Measurements from ENCODE around the gene RPS8. TPM values are rescaled to one million over a fixed set of nuclear protein-coding genes. Genes with fewer than 3 reads are reported as not detected.
A peak's percentile ranks its signal among the peaks of the same experiment; 100 is the strongest.
"Not testable (repeated sequence)": the region's sequence is repeated elsewhere in the genome, so short reads cannot be mapped to it uniquely, and the experiment has no call there.

RPS8 gene
- total RNA-seq, 2 donors from 2014 or later: 1,080 to 1,461 TPM

DNA sequence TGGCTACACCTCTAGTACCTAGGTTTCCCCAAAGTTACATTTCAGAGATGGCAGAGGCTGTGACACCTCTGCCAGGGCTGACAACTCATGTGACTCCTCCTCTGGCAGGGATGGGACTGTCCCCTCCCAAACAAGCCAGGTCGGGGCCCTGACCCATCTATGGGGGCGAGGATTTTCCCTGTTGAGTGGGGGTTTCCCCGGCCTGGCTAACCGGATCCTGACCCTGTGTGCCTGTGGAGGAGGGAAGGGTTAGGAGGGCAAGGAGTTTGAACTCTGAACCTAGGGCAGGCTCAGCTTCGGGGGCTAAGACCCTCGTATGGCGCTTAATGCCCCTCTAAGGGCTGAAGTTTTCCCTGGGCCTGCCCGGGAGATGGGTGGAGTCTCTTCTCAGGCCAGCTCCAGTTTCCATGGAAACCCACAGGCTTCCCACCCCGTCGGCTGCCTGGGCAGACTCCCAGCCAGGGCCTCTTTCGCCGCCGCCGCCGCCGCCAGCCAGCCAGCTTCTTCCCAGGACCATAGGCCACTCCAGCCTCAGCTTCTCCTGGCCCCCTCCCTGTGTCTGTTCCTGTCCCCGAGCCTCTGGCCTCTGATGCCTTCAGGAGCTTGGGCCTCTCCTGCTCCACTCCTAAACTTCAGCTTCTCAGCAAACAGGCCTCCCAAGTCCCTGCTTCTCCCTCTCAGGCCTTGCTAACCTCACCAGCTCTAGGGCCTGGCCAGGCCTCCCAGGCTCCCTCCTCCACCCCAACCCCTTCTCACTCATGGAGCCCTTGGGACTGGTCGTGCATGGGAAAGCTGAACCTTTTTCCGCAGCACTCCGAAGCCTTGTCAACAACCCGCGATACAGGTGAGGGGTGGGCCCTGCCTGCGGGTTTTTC lies 33.0 kb downstream of the RPS8 start, which contains the start of gene BTBD19:
BTBD19 (plus strand) TSS at position 461 of the 875 bp plus-strand sequence; CDS start at position 759, 298 bp downstream.
- H3K4me1 ChIP-seq: peaks cover 0 to 95% of the 10 kb centered on the region in 2 donors
- H3K9me3 ChIP-seq: no peaks in the 10 kb centered on the region
- TF ChIP-seq, protein P1, sequence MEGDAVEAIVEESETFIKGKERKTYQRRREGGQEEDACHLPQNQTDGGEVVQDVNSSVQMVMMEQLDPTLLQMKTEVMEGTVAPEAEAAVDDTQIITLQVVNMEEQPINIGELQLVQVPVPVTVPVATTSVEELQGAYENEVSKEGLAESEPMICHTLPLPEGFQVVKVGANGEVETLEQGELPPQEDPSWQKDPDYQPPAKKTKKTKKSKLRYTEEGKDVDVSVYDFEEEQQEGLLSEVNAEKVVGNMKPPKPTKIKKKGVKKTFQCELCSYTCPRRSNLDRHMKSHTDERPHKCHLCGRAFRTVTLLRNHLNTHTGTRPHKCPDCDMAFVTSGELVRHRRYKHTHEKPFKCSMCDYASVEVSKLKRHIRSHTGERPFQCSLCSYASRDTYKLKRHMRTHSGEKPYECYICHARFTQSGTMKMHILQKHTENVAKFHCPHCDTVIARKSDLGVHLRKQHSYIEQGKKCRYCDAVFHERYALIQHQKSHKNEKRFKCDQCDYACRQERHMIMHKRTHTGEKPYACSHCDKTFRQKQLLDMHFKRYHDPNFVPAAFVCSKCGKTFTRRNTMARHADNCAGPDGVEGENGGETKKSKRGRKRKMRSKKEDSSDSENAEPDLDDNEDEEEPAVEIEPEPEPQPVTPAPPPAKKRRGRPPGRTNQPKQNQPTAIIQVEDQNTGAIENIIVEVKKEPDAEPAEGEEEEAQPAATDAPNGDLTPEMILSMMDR (IDR thresholded peaks at IDR 0.05): no peak
- H3K36me3 ChIP-seq: peaks cover 41% of the 10 kb centered on the region
- no peaks in the 10 kb centered on the region for H3K27me3 ChIP-seq
- H3K27ac ChIP-seq: peak within 1 kb of the TSS; percentile 94 to 96
- DNase-seq (ENCODE audit: low spot score): peak; percentile 92
- peak within 1 kb of the TSS; percentile 24 to 38 for H3K4me3 ChIP-seq

DNA sequence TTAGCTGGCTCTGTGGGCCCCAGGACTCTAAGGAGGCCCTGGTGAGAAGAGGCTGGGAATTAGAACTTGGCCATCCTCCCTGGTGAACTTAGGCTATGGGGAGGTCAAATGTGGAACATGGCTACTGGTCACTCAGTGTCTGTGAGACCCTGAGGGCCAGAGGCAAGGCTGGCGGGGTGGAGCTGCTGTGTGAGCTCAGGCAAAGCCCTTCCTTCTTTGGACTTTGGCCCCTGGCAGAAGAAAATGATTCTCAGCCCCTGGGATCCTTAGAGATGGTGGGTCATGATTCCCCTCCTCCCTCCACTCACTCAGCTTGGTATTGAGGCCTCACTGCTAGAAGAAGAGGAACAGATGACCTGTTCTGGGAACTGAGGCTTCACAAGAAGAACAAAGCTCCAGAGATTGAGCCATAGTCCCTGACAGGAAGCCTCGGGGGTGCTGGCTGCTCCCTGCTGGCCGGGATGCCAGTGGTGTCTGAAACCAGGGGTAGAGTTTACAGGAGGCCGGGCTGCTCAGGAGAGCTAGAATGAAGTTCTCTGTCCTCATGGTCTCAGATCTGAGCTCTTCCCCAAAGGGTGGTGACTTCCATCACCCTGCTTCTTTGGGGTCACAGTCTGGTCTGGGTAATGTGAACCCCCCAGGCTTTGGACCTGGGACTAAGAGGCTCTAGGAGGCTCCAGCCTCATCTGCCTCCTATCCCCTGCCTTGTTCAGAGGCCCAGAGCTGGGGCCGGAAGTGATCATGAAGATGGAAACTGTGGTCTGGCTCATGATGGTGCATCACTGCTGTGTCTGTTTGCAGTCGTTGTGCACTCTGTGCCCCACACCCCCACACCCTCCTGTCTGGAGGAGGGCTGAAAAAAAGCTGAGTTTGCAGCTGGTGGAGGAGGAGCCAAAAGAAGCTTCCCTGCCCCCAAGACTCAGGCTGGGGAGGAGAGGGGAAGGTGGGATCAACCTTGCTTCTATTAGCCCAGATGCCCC lies 33.9 kb downstream of the RPS8 start:
- DNase-seq (ENCODE audit: low spot score): no peak
- peak overlapping the region; percentile 24 to 38 for H3K4me3 ChIP-seq
- H3K27ac ChIP-seq: peak overlapping the region; percentile 94 to 96
- H3K36me3 ChIP-seq: peaks cover 32% of the 10 kb centered on the region
- peaks cover 0 to 91% of the 10 kb centered on the region in 2 donors for H3K4me1 ChIP-seq
- H3K27me3 ChIP-seq: no peaks in the 10 kb centered on the region
- TF ChIP-seq, protein P1 (IDR thresholded peaks at IDR 0.05): no peak
- H3K9me3 ChIP-seq: no peaks in the 10 kb centered on the region

DNA sequence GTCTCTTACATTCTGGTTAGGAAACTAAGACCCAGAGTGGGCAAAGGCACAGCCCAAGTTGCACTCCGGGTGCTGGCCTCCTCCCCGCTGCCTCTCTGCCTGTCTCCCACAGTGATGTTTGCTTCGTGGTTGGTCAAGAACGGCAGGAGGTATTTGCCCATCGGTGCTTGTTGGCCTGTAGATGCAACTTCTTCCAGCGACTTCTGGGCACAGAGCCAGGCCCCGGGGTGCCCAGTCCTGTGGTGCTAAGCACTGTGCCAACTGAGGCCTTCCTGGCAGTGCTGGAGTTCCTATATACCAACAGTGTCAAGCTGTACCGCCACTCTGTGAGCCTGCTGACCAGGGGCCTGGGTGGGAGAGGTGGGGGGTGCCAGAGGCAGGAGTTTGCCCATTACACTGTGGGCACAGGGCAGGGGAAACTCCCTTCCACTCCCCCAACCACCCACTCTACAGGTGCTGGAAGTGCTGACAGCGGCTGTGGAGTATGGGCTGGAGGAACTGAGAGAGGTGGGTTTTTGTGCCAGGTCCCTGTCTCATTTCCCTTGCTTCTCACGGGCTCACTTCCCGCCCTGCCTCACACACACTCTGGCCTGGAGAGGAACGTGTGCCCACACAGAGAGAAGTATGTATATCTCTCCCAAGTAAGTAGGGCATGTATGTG lies 34.9 kb downstream of the RPS8 start:
- no peaks in the 10 kb centered on the region for H3K9me3 ChIP-seq
- DNase-seq (ENCODE audit: low spot score): no peak
- H3K27me3 ChIP-seq: no peaks in the 10 kb centered on the region
- peak overlapping the region; percentile 94 to 96 for H3K27ac ChIP-seq
- TF ChIP-seq, protein P1 (IDR thresholded peaks at IDR 0.05): no peak
- peak overlapping the region; percentile 9 to 38 for H3K4me3 ChIP-seq
- peaks cover 23% of the 10 kb centered on the region for H3K36me3 ChIP-seq
- peaks cover 0 to 84% of the 10 kb centered on the region in 2 donors for H3K4me1 ChIP-seq

DNA sequence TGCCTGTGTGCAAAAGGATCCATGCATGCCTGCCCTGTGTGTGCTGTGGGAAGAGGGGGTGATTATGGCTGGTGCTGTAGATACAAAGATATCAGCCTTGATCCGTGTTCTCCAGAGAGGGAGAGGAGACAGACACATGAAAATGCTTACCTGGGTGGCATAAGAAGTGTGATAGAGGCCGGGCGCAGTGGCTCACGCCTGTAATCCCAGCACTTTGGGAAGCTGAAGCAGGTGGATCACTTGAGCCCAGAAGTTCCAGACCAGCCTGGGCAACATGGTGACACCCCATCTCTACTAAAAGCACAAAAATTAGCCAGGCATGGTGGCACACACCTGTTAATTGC lies 35.4 kb downstream of the RPS8 start:
- not testable (repeated sequence) for H3K27me3 ChIP-seq; DNase-seq (ENCODE audit: low spot score); H3K4me3 ChIP-seq; H3K9me3 ChIP-seq
- H3K27ac ChIP-seq: peak overlapping the region; percentile 94 to 96
- peaks cover 0 to 79% of the 10 kb centered on the region in 2 donors for H3K4me1 ChIP-seq
- peaks cover 22% of the 10 kb centered on the region for H3K36me3 ChIP-seq

DNA sequence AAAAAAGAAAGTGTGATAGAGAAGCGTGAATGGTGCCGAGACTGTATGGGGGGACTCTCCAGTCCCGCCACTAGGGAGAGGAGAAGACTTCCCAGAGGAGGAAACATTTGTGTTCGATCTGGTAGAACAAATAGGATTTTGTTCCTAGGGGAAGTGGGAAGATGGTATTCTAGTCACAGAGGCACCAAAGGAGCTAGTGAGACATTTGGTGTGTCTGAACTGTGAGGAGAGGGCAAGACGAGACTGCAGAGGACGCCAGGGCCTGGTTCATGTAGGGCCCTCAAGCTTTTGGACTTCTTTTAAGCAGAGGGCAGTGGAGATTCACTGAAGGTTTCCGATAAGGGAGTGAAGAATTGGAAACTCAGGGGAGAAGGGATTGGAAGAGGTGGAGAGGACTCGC lies 35.9 kb downstream of the RPS8 start:
- H3K9me3 ChIP-seq: no peaks in the 10 kb centered on the region

More for the DNA sequence above, 35.9 kb downstream of the RPS8 start:
- Histone ChIP-seq H3K4me3 (no peak overlapping the region), H3K36me3 (peaks cover 17% of the 10 kb centered on the region), H3K4me1 (peaks cover 0 to 74% of the 10 kb centered on the region in 2 donors), H3K27me3 (no peaks in the 10 kb centered on the region), H3K27ac (peak overlapping the region; percentile 94 to 96)
- no peak for DNase-seq (ENCODE audit: low spot score)
- TF ChIP-seq, protein P1 (IDR thresholded peaks at IDR 0.05): no peak

Data from right atrium auricular region (tissue), 2 donors.